Astrocyte (in vitro differentiated cells and primary cell): Measurements from ENCODE around the gene CPED1.

ENCODE experiments used
- CTCF ChIP-seq: IDR thresholded peaks from 2 replicates; pipeline ENCODE4 v1.5.1; 2011; ENCODE audit warnings: low read depth, mild to moderate bottlenecking, inconsistent platforms, low read length, moderate library complexity; ENCODE audit not compliant: insufficient read depth
- EZH2 ChIP-seq: IDR thresholded peaks from 2 replicates; pipeline ENCODE4 v1.6.1; 2012; ENCODE audit warnings: mild to moderate bottlenecking, low read length, inconsistent platforms; ENCODE audit not compliant: insufficient read depth

- no peak for TF ChIP-seq EZH2
- TF ChIP-seq CTCF, result no peak
These were observed 192.8 kb downstream of the CPED1 start for GRCh38 chr7:121181357-121181756.
